Measurements from ENCODE around the gene TNFRSF1A. TPM values are rescaled to one million over a fixed set of nuclear protein-coding genes. Genes with fewer than 3 reads are reported as not detected.

TNFRSF1A gene
- total RNA-seq, 1 experiment from 2014 or later: 59.9 TPM

DNA sequence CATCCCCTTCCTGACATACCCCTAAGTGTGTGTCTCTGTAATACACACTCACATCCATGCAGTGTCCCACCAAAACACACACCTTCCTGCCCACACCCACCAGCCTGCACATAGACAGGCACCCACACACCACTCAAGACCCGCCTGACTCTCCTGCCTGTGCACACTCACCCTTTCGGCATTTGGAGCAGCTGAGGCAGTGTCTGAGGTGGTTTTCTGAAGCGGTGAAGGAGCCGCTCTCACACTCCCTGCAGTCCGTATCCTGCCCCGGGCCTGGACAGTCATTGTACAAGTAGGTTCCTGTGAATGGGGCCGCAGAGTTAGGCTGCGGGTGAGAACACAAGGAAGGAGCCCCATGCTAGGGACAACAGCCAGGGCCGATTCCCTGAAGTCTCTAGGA lies 8.3 kb downstream of the TNFRSF1A start:
- H3K27ac ChIP-seq (ENCODE audit: insufficient read length, low read depth, low read length): no peak overlapping the region
- H3K9ac ChIP-seq (ENCODE audit: extremely low read depth, insufficient read length, low read length): no peak overlapping the region
- peaks cover 8% of the 10 kb centered on the region; the same call in 1 of the 2 replicates for H3K79me2 ChIP-seq (ENCODE audit: insufficient read depth, low read length)
- no peak overlapping the region for H3K18ac ChIP-seq (ENCODE audit: insufficient read length, low read depth, low read length)
- TF ChIP-seq, protein P1, sequence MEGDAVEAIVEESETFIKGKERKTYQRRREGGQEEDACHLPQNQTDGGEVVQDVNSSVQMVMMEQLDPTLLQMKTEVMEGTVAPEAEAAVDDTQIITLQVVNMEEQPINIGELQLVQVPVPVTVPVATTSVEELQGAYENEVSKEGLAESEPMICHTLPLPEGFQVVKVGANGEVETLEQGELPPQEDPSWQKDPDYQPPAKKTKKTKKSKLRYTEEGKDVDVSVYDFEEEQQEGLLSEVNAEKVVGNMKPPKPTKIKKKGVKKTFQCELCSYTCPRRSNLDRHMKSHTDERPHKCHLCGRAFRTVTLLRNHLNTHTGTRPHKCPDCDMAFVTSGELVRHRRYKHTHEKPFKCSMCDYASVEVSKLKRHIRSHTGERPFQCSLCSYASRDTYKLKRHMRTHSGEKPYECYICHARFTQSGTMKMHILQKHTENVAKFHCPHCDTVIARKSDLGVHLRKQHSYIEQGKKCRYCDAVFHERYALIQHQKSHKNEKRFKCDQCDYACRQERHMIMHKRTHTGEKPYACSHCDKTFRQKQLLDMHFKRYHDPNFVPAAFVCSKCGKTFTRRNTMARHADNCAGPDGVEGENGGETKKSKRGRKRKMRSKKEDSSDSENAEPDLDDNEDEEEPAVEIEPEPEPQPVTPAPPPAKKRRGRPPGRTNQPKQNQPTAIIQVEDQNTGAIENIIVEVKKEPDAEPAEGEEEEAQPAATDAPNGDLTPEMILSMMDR (conservative IDR thresholded peaks at IDR 0.05): no peak
- H3K27me3 ChIP-seq (ENCODE audit: insufficient read depth, low read length): no peaks in the 10 kb centered on the region
- Mint-ChIP-seq H3K27me3 (ENCODE audit: low read depth) (no peaks in the 10 kb centered on the region; the same call in 1 of the 2 replicates), H3K4me3 (no peak overlapping the region), H3K36me3 (ENCODE audit: insufficient read depth in 1 of 3, low read depth in 3 of 3) (peaks cover 38 to 64% (median 59%) of the 10 kb centered on the region in 3 experiments; a peak in 6 of 7 replicates), H3K4me1 (peaks cover 18 to 25% of the 10 kb centered on the region in 2 experiments), H3K9me3 (no peaks in the 10 kb centered on the region), H3K27ac (peak overlapping the region; percentile 69 to 87 (median 85); a peak in 6 of 7 replicates)
- H4K5ac ChIP-seq (ENCODE audit: insufficient read length, low read depth, low read length): no peak overlapping the region
- H2BK20ac ChIP-seq (ENCODE audit: low read depth, low read length, poor library complexity, severe bottlenecking): no peak overlapping the region
- no peak overlapping the region for H3K4ac ChIP-seq (ENCODE audit: low read depth, low read length)
- H2BK12ac ChIP-seq (ENCODE audit: insufficient read length, low read depth, low read length): no peak overlapping the region
- peaks cover 9% of the 10 kb centered on the region for H3K23me2 ChIP-seq (ENCODE audit: insufficient read length, low read depth, low read length, poor library complexity, severe bottlenecking)
- no peak overlapping the region for H2BK15ac ChIP-seq (ENCODE audit: low read depth, low read length)
- no peak overlapping the region for H2AK5ac ChIP-seq (ENCODE audit: insufficient read length, low read length)
- no peak overlapping the region for H2AFZ ChIP-seq (ENCODE audit: low read length)
- peaks cover 20% of the 10 kb centered on the region for H3K4me1 ChIP-seq (ENCODE audit: insufficient read depth, low read length)
- DNase-seq: no peak
- no peak overlapping the region for H3K14ac ChIP-seq (ENCODE audit: insufficient read depth, low read length)
- no peaks in the 10 kb centered on the region for H4K20me1 ChIP-seq (ENCODE audit: control insufficient read depth, insufficient read depth, insufficient read length)
- H4K8ac ChIP-seq (replicated peaks; ENCODE audit: insufficient read length, low read depth, low read length): no peak overlapping the region
- WGBS (ENCODE audit: extremely low coverage, insufficient read length, low lambda C conversion rate): no CpG with 5 or more reads among the region's 9 CpGs
- H3K9me3 ChIP-seq (ENCODE audit: control insufficient read depth, low read depth, low read length): no peaks in the 10 kb centered on the region
- no peak overlapping the region for H3K56ac ChIP-seq (ENCODE audit: insufficient read length, low read depth, low read length)
- no peak overlapping the region for H3K4me2 ChIP-seq (ENCODE audit: insufficient read depth, insufficient read length, low read length)
- no peak overlapping the region for H3K23ac ChIP-seq (ENCODE audit: insufficient read length, low read depth, low read length)
- no peak overlapping the region for H3T11ph ChIP-seq (ENCODE audit: low read length)
- H3K79me1 ChIP-seq (ENCODE audit: insufficient read depth, low read depth, low read length, poor library complexity, severe bottlenecking): no peaks in the 10 kb centered on the region
- no peak overlapping the region for H2BK5ac ChIP-seq (ENCODE audit: insufficient read length, low read length)
- no peak overlapping the region for H4K91ac ChIP-seq (ENCODE audit: insufficient read length, low read depth, low read length)
- no peak overlapping the region for H2BK120ac ChIP-seq (ENCODE audit: low read depth, low read length, poor library complexity, severe bottlenecking)

Data from H9 (cell line).